SK-MEL-5 (cell line): Measurements from ENCODE around the gene PTH. TPM values are rescaled to one million over a fixed set of nuclear protein-coding genes. Genes with fewer than 3 reads are reported as not detected.

Source experiments
- DNase-seq: peaks from one replicate; pipeline ENCODE4 v3.0.0-alpha.2; 2016; ENCODE audit warnings: low read depth, low spot score
- in situ Hi-C: cut with HindIII; loops from 2 replicates; pipeline ENCODE4 v1.10.0; 2016; ENCODE audit warnings: low sequenced_read_pairs, high pct_unique_total_duplicates, low pct_unique_long_range_greater_than_20kb
- polyA plus RNA-seq, 2 experiments: library from polyadenylated mRNA; depleted of rRNA; stranded (reverse); fragments of >200 nt; gene quantifications; 2 replicates each; pipeline ENCODE4 v1.2.3, GENCODE V29; 2015
- total RNA-seq: library from RNA; depleted of rRNA; stranded (reverse); fragments of >200 nt; shearing (Covaris generic); gene quantifications from 2 replicates; pipeline ENCODE4 v1.2.3, GENCODE V29; 2014; rRNA removed

Gene PTH
- total RNA-seq, result not detected in 2 replicates
- not detected in 2 replicates for polyA plus RNA-seq (2015; cell fraction: cytosol; rRNA removed)
- not detected in 2 replicates for polyA plus RNA-seq (2015; cell fraction: nucleus; rRNA removed)

DNA sequence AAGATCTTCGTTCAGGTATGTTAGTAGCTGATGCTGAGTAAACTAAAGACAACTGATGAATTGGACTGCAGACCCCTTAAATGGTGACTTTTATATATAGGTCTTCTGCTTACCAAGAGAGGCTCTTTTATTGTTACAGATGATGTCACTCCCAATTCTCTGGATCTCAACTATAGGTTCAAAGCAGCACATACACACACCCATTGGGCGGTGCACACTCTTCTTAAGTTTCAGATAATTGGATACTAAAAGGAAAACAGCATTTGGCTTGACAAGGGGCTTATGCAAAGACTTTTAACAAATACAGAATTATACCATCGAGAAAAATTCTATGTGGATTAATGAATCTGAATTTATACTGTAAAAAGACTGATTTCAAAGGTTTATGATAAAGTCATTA lies at the start of gene PTH:
PTH (minus strand) TSS at position 69 of the 400 bp plus-strand sequence. CDS start 3,142 bp downstream, outside the sequence.
- in situ Hi-C loops, result no loop called here
- DNase-seq, result no peak

DNA sequence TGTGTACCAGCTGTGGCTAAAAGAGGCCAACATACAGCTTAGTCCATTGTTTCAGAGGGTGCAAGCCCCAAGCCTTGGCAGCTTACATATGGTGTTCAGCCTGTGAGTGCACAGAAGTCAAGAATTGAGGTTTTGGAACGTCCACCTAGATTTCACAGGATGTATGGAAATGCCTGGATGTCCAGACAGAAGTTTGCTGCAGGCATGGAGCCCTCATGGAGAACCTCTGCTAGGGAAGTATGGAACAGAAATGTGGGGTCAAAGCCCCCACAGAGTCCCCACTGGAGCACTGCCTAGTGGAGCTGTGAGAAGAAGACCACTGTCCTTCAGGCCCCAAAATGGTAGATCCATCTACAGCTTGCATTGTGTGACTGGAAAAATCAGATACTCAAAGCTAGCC lies 42.2 kb upstream of the PTH start:
- DNase-seq, result no peak
- in situ Hi-C loops, result no loop called here

DNA sequence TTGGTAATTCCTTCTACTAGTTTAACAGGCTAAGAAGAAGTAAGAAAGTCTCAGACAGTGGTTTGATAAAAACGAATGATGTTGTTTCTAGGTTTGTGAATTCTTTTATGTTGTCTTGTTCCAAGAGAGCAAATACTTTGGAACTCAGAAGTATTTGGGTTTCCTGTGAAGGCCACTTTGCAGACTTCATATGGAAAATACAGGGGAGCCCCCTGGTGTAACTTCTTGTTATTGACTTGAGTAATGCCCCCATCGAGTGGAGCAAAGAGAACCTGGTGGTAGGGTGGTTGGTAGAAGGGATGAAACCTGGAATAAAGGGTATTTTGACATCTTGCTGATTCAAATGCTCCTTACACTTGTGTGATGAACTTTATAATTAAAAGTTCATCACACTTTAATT lies 40.0 kb upstream of the PTH start:
- in situ Hi-C loops, result no loop called here

DNA sequence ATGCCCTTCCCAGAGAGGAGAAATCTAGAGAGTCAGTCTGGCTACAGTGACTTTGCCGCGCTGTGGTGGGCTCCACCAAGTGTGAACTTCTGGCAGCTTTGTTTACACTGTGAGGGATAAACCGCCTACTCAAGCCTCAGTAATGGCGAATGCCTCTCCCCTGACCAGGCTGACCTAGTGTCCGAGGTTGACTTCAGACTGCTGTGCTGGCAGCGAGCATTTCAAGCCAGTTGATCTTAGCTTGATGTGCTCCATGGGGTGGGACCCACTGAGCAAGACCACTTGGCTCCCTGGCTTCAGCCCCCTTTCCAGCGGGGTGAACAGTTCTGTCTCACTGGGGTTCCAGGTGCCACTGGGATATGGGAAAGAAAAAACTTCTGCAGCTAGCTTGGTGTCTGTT lies 38.6 kb upstream of the PTH start:
- in situ Hi-C loops, result no loop called here
- no peak for DNase-seq

More for the DNA sequence above, 40.0 kb upstream of the PTH start:
- peak; percentile 37 for DNase-seq

DNA sequence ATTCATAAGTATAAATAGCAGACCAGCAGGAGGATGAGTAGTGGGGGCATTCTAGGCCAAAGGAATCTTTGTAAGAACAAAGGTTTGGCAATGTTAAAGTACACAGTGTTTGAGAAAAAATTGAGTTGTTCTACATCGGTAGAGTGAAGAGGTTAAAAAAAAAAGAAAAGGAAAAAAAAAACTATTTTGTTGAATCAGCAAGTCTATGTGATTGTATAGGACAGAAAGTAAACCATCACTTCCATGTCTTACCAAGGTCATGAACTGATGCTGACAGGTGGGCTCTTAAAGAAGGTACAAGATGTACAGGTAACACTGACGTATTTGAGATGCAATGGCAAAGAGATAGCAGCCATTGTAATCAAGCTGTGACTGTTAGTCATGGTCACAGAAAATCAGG lies 29.5 kb upstream of the PTH start:
- no peak for DNase-seq
- in situ Hi-C loops, result no loop called here

DNA sequence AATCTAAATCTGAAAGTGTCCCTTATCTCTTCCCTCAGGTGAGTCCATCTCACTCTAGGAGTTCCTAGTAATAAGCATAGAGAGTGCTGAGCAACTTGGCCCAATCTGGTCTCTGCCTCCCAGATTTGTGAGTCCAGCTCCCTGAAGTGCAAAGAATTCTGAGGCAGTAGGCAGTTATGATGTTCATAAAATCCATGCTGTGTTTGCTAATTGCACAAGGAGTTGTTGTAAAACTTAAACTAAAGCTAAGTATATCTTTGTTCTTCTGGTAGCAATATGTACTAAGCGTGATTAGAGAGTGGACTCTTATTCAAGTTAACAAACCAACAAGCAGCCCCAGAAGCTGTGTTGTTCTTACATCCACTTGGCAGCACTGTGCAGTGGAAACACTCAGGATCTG lies 7.6 kb upstream of the PTH start:
- in situ Hi-C loops, result no loop called here
- DNase-seq, result no peak

DNA sequence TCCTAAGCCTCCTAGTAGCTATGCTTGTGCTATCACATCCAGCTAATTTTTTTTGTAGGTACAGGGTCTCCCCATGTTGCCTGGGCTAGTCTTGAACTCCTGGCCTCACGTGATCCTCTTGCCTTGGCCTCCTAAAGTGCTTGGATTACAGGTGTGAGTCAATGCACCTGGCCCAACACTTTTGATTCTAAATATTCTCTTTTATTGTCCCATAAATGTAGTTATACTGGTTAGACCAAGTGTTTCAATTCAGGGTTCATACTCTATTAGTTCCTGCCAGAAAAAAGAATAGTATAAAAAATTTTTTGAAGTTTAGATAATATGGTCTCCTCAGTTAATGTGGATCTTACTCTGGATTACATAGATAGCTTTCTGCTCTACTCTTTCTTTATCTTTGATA lies 6.7 kb upstream of the PTH start:
- DNase-seq, result no peak
- in situ Hi-C loops, result no loop called here

DNA sequence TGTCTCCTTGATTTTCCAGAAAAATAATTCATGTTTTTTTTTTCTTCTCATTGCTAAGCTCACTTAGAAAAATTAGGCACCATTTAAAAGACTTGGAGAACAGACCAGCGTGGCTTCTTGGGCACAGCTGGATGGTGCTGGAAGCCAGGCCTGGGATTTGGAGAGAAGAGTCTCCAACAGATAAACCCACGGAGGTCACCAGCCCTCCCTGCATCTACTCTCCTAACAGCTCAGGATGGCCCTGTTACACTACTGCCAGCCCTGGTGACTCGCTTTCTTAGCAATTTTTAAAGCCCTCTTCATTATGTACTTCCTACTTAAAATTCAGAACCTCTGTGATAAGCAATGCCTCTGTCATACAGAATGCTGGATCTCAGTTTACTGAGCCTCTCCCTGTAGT lies 1.7 kb downstream of the PTH start:
- DNase-seq, result no peak
- in situ Hi-C loops, result no loop called here

DNA sequence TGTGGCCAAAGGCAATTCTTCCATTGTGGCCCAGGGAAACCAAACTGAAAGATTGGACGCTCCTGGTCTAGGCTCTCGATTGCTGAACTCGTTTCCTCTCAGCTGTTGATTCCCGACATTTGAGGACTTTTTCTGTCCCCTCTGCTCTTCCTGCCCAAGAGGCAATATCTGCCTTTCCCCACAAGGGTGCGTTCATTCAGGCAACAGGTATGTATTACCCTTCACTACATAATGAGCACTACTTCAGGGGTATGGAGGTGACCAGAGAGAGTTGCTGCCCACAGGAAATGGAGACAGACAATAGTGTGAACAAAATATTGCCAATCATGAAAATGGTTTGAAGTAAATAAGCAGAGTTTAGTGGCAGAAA lies 8.2 kb downstream of the PTH start:
- in situ Hi-C loops, result no loop called here
- DNase-seq, result peak; percentile 60

DNA sequence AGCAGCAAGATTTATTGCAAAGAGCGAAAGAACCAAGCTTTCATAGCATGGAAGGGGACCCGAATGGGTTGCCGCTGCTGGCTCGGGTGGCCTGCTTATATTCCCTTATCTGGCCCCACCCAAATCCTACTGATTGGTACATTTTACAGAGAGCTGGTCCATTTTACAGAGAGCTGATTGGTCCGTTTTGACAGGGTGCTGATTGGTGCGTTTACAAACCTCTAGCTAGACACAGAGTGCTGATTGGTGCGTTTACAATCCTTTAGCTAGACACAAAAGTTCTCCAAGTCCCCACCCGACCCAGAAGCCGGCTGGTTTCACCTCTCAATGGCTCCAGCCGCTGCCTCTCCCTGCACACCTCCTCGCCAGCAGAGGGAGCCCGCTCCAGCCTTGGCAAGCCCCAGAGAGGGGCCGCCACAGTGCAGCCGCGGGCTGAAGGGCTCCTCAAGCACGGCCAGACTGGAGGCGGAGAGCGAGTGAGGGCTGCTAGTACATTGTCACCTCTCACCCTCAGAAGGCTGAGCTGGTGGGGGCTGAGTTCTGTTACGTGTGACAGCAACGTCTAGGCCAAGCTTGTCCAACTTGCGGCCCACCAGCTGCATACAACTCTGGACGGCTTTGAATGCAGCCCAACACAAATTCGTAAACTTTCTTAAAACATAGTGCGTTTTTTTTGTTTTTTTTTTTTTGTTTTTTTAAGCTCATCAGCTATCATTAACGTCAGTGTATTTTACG lies 8.7 kb downstream of the PTH start:
- DNase-seq, result peak; percentile 72
- in situ Hi-C loops, result no loop called here

DNA sequence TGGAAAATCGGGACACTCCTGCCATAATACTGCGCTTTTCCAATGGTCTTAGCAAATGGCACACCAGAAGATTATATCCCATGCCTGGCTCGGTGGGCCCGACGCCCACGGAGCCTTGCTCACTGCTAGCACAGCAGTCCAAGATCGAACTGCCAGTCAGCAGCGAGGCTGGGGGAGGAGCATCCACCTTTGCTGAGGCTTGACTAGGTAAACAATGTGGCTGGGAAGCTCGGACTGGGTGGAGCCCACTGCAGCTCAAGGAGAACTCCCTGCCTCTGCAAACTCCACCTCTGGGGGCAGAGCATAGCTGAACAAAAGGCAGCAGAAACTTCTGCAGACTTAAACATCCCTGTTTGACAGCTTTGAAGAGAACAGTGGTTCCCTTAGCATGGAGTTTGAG lies 15.6 kb downstream of the PTH start:
- in situ Hi-C loops, result no loop called here
- DNase-seq, result no peak

DNA sequence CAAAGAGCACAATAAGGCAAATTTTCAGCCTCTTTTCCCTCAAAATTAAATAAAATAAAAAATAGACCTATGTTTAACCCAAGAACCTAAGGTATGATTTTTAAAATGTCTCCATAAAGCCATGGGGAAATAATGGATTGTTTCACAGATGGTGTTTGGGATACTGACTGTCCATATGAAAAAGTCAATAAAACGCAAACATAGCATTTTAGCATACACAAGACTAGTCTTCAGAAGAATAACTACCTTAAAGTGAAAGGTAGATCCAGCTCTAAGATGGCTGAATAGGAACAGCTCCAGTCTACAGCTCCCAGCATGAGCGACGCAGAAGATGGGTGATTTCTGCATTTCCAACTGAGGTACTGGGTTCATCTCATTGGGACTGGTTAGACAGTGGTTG lies 16.1 kb downstream of the PTH start:
- DNase-seq, result no peak
- in situ Hi-C loops, result no loop called here

DNA sequence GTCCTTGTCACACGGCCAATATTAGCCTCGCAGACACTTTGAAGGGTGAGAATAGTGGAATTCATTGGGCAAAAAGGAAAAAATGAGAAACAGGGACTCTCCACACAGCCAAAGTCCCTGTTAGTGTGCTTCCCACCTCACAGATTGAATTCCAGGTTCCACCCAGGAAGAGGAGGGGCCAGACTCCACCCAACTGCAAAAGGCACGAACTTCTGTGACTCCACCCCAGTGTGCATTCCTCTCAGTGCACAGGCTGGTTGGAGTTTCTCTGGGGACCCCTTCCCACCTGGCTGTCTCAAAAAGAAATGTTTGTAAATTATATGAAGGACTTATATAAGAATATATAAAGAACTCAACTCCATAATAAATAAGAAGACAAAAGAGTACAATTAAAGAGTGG lies 20.7 kb downstream of the PTH start:
- in situ Hi-C loops, result no loop called here
- no peak for DNase-seq

DNA sequence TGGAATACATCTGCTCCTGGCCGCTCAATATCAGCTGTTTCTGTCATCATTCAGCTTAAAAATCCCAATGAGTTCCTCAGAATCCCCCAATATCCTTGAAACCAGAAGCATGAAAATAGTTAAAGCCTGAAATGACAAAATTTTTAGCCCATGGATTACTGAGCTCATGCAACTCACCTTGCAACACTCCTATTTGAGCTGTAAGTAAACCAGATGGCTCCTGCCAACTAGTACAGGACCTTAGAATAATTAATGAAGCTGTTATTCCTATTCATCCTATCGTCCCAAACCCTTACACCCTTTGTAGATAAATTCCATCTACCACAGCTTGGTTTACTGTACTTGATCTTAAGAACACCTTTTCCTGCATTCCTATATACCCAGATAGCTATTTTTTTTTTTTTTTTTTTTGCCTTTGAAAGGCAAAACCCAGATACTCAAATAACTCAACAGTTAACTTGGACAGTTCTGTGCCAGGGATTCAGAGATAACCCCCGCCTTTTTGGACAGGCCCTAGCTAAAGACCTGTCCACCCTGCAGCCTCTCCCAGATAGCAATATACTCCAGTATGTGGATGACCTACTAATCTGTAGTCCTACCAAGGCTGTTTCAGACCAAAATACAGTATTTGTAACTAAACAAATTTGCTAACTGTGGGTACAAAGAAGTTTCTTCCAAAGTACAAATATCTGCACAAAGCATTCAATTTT lies 22.6 kb downstream of the PTH start:
- no peak for DNase-seq
- in situ Hi-C loops, result no loop called here

DNA sequence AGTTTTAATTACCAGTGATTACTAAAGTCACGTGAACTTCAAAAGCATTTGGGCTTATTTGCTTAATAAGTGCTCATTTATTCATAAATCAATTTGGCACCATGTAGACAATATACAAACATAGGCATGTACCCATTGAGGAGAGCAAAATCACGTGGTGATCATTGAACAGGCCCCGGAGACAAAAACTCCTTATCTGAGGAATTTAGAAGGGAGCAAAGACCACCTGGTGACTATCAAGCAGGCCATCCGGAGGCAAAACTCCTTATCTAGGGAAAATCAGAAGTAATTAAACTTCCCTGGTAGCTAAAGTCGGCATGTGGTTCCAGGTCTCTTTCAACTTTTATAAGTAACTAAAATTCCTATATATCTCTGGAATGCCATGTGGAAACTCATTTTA lies 27.0 kb downstream of the PTH start:
- DNase-seq, result no peak
- in situ Hi-C loops, result no loop called here

DNA sequence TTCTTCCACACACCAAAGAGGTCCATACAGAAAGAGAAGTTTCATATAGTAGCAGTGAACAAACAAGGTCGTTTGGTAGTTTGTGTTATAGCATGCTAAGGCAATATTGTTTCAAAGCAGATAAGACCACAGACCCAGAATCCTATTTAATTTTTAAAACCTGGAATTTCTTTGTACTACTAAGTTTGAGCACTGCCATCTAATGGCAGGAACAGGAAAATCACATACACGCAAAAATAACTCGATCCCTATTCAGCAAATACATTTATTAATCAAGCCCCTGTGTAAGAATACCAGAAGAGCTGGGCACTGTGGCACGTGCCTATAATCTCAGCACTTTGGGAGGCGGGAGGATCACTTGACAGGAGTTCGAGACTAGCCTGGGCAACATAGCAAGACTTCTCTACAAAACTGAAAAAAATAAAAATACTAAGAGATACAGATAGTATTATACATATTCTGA lies 29.9 kb downstream of the PTH start:
- in situ Hi-C loops, result no loop called here
- peak; percentile 73 for DNase-seq

DNA sequence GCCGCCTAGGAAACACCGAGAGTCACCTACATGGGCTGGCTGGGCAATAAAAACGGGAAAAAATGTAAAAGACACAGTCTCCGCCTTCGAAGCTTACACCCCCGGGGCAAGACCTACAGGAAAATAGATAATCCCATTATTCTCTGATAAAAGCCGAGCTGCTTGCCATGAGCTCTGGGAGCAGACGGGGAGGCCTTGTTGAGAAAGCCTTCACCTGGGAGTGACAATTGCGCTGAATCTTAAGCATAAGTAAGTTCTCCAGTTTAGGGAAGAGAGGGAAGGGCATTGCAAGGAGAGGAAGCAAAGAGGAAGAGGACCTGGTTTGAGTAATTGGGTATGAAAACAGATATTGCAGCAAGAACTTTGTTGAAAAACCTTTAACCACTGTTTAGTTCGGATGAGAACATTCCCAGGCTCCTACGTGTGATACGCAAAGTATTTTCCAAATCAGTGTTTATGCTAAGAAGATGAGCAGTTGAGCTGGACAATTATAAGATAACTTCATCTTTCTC lies 32.0 kb downstream of the PTH start:
- in situ Hi-C loops, result no loop called here
- DNase-seq, result no peak

DNA sequence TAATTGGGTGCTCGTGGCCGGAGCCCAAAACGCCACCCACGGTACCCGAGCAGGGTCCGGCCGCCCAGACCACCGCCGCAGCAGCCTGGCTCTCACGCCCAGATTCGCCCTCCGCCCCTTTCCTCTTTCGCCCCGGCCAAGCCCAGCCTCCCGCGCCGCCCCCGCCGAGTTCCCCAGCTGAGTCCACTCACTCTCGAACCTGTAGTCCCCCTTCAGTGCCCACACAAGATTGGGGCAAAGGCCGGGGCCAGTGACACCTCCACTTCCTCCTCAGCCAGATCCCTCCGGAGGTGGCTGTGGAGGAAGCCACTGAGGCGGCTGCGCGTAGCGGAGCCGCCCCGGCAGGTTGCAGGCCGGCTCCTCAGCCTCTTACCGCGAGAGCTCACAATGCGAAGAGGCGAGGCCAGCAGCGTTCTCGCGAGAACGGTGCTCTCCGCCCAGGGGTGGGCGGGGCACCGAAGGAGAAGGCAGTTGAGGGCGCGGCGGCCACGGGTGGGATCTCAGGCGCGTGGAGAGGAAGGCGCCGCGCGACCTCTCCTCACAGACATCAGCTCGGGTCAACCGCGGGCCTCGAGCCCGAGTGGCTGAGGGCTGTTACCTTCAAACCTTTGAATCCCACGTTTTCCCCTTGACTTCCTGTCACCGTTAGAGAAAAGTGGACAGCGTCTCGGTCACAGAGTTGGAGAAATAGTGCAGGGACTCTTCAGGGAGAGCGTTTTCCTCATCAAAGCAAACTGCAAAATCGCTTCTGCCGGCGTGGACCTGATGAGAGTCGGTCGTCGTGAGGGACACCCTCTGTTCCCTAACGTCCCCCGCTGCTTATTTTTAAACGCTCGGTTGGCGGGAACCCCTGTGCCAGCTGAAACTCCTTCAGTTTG lies 32.7 kb downstream of the PTH start, which contains the start of gene BTBD10:
BTBD10 (minus strand) TSS at position 322 of the 878 bp plus-strand sequence. CDS start 18,098 bp downstream, outside the sequence.
- DNase-seq, result peak; percentile 94
- in situ Hi-C loops, result no loop called here
